HG03460 (cell line): ENCODE measurements around the gene ETV6.
"Not testable (repeated sequence)": the region's sequence is repeated elsewhere in the genome, so short reads cannot be mapped to it uniquely, and the experiment has no call there.

Experiments
- ATAC-seq: cut with Tn5 transposase; IDR thresholded peaks from one replicate; pipeline ENCODE4 v1.9.1; 2021; ENCODE audit not compliant: unreplicated experiment

The ETV6 gene

DNA sequence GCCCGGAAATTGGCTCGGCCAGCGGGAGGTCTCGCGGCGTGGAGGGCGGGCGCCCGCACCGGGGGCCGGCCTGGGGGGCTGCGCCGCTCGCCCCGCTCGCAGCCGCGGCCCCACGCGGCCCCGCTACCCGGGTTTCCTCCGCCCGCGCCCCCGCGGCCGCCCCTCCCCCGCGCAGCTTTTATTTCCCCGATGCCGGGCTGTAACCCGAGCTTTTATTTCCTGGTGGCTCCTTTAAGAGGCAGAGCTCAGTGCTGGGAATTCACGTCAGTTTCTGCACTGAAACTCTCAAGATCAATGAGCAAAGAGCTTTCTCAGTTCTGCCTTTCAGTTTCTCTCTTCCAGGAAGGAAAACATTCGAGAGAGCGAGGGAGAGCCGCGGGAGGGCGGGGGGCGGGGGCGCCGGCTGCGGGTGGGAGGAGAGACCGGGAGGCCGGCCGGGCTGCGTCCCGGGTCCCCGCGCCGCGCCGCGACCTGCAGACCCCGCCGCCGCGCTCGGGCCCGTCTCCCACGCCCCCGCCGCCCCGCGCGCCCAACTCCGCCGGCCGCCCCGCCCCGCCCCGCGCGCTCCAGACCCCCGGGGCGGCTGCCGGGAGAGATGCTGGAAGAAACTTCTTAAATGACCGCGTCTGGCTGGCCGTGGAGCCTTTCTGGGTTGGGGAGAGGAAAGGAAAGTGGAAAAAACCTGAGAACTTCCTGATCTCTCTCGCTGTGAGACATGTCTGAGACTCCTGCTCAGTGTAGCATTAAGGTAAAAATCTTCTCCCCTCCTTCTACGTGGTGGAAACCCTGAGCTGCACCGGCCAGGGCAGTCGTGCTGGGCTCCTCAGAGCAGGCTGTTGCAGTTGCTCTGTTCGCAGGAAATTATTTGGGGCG is at the start of gene ETV6:
Gene ETV6 (plus strand): TSS at position 262 of the 873 bp plus-strand sequence. CDS start 454 bp downstream, at position 716.
- ATAC-seq = peak; percentile 42

GRCh38 chr12:11600199-11600598 is 49.3 kb upstream of the ETV6 start:
- no peak for ATAC-seq

GRCh38 chr12:11601647-11602046 is 47.8 kb upstream of the ETV6 start:
- no peak for ATAC-seq

GRCh38 chr12:11607313-11608081 is 42.0 kb upstream of the ETV6 start:
- no peak for ATAC-seq

DNA sequence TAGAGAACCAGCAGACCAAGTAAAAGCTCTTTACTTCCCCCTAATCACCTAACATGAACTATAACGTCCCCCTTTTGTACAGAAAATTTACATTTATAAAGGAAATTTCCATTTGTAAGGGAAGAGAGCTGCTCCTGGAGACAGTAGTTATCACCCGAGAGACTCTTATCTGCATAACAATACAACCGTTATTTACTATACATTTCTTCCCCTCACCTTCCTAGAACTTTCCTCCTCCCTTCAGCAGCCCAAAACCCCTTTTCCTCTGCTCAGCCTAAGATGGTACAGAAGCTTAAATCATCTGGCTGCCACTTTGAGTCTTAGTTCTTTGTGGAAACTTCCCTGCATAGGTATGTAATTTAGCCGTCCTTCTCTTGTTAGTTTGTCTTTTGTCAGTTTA is 40.4 kb upstream of the ETV6 start:
- no peak for ATAC-seq

DNA sequence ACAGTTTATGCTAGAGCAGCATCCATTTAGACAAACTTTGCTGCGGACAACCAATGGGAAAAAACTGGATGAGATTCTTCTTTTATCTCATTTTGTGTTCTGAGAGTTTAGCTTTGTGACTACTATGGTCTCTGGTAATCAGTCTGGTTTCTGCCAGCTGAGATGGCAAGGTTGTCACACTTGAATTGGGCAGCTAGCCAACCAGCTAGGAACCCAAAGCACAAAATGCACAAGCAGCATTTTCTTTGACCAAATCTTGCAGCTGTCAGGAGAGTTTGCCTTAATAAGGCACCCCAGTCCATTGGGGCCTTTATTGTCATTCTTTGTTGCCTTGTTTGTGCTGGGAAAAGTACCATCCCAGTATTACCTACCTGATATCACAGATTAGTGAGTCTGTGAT is 34.0 kb upstream of the ETV6 start:
- no peak for ATAC-seq

GRCh38 chr12:11618046-11618445 is 31.4 kb upstream of the ETV6 start:
- ATAC-seq = no peak

- no peak for ATAC-seq
These were observed 27.6 kb upstream of the ETV6 start for GRCh38 chr12:11621797-11622423.

- ATAC-seq = no peak
These were observed 26.6 kb upstream of the ETV6 start for GRCh38 chr12:11622876-11623281.

- no peak for ATAC-seq
These were observed 26.1 kb upstream of the ETV6 start for GRCh38 chr12:11623382-11623781.

DNA sequence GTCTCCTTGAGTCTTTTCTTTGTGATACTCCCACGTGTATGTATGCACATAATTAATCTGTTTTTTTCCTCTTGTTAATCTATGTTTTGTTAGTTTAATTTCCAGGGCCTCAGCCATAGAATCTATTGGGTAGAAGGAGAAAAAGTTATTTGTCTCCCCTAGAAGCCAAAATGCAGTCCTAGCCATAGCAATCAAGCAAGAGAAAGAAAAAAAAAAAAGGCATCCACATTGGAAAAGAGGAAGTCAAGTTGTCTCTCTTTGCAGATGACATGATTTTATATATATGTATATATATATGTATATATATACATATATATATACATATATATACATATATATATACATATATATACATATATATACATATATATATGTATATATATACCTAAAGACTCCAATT is 25.4 kb upstream of the ETV6 start:
- ATAC-seq = no peak

GRCh38 chr12:11627709-11628108 is 21.8 kb upstream of the ETV6 start:
- ATAC-seq = not testable (repeated sequence)

DNA sequence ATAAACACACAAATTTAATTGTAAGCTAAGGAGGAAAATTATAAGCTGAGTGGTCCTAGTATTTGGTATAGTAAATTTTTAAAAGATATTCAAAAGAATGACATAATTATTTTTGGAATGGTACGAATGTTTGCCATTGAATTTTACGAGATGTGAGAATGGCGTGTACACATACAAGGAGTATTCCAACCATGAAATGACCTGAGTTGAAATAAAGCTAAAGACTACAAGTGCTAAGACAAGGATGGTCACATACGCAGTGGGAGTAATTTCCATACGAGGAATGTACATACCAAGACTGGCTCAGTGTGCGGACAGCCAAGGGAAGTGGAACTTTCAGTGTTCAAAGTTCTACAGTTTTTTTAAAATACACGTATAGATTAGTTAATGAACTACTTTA is 21.1 kb upstream of the ETV6 start:
- ATAC-seq = no peak

GRCh38 chr12:11630046-11630706 is 19.3 kb upstream of the ETV6 start:
- no peak for ATAC-seq

DNA sequence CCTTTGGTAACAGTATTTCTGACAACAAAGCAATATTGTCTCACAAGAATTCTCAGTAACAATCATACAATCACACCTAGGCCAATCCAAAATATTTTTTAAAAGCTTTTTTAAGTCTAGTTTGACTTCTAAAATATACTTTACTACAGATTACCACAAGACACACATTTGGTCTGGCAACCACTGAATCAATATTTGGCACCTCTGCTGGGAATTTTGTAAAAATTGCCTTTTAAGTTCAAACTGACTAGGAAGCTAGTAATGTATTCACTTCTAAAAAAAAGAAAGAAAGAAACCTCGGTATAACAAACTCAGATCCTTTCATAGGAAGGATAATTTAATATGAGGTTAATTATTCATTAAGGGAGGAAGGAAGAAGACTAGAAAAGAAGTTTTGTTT is 18.2 kb upstream of the ETV6 start:
- no peak for ATAC-seq

DNA sequence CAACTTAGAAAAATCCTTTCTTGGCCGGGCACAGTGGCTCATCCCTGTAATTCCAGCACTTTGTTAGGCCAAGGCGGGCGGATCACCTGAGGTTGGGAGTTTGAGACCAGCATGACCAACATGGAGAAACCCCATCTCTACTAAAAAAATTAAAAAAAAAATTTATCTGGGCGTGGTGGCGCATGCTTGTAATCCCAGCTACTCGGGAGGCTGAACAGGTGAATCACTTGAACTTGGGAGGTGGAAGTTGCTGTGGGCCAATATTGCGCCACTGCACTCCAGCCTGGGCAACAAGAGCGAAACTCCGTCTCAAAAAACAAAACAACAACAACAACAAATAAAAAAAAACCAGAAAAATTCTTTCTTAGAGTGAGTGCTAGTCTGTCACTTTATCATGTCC is 17.6 kb upstream of the ETV6 start:
- not testable (repeated sequence) for ATAC-seq

DNA sequence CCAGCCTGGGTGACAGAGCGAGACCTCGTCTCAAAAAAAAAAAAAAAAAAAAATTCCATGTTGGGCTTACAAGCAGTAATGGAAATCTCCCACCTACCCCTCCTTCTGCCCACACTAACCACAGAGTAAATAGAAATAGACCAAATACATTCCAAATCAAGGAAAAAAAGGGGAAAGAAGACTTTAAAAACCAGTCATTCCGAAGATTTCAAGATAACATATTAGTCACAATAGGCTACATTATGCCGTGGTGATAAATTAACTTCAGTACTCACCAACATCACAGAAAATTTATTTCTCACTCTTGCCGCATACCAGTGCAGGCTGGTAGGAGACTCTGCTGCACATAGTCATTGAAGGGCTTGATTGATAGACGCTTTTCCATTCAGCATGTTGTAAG is 15.5 kb upstream of the ETV6 start:
- ATAC-seq = no peak

DNA sequence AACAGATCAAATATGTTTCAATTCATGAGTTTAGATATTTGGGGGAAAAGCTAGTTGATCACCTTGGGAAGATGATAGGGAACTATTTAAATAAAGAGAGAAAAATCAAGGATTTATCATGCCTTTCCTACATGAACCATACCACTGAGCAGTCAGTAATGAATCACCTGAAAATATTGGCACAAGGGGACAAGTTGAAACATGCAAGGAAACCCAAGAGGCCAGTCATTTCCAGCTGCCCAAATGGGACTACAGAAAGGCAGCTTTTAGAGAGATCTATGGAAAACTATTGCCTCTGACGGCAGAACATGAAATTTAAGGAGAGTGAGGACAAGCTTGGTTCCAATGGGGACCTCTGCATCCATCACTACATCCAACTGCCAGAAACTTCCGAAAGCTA is 14.1 kb upstream of the ETV6 start:
- ATAC-seq = no peak

DNA sequence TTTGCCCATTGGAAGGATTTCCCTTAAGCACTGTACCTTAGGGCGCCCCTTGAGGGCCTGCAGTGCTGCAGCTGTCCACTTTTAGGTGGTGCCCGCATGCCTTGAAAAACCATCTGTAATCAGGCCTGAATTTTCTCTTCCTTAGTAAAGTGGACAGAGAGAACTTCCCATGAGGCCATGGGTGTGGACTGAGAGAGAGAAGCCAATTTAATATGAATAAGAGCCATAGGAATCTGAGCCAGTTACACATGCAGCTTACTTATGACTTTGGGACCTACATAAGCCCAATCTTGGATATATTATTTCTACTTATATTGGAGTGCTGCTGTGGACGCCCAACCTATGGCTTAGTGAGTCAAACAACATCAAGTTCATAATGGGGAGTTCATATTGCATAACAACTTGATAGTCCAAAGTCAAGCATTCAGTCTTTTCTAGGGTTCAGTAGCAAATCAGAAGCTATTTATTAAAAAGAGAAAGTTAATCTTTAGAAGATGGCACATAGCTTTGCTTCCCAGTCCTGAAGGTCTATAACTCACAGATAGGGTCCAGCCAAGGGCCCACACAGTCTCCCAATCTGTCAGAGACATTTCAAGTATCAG is 11.1 kb upstream of the ETV6 start:
- ATAC-seq = no peak

GRCh38 chr12:11639454-11639853 is 10.0 kb upstream of the ETV6 start:
- no peak for ATAC-seq

DNA sequence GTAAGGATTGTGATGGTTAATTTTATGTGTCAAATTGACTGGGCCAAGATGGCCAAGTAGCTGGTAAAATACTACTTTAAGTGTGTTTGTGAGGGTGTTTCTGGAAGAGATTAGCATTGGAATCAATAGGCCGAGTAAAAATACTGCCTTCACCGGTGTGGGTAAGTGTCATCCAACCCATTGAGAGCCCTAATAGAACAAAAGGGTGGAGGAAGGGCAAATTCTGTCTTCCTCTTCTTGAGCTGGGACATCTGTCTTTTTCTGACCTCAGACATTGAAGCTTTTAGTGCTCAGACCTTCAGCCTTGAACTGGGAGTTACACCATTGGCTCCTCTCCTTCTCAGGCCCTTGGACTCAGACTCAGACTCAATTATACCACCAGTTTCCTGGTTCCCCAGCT is 8.0 kb upstream of the ETV6 start:
- no peak for ATAC-seq
